GM06990 (cell line): ENCODE data around the gene NIPSNAP2.
"Not testable (repeated sequence)": the region's sequence is repeated elsewhere in the genome, so short reads cannot be mapped to it uniquely, and the experiment has no call there.

Experiments used
- DNase-seq: peaks from one replicate; pipeline ENCODE4 v3.0.0-alpha.2; 2011; ENCODE audit not compliant: insufficient read length; ENCODE audit errors: extremely low read depth
- H3K27me3 ChIP-seq: replicated peaks from 2 replicates; pipeline ENCODE4 v1.6.0; 2011; ENCODE audit warnings: low read length; ENCODE audit not compliant: control insufficient read depth, insufficient read depth
- H3K36me3 ChIP-seq: 2 replicates; pipeline ENCODE4 v1.5.1; 2011; ENCODE audit warnings: low read length; ENCODE audit not compliant: control insufficient read depth, insufficient read depth
- H3K4me3 ChIP-seq: replicated peaks from 2 replicates; pipeline ENCODE4 v1.5.1; 2011; ENCODE audit warnings: low read depth, mild to moderate bottlenecking, control low read depth, low read length
- CTCF ChIP-seq: IDR thresholded peaks from 2 replicates; pipeline ENCODE4 v1.5.1; 2011; ENCODE audit warnings: low read length, control low read depth, mild to moderate bottlenecking, inconsistent platforms; ENCODE audit not compliant: insufficient read depth, poor library complexity, severe bottlenecking

Gene NIPSNAP2

GRCh38 chr7:56009695-56010094 lies 45.3 kb downstream of the NIPSNAP2 start:
- no peaks in the 10 kb centered on the region for H3K27me3 ChIP-seq
- no peak for DNase-seq
- H3K4me3 ChIP-seq = no peak overlapping the region
- peaks cover 3% of the 10 kb centered on the region for H3K36me3 ChIP-seq
- TF ChIP-seq CTCF = no peak

GRCh38 chr7:56017015-56017414 lies 52.6 kb downstream of the NIPSNAP2 start:
- not testable (repeated sequence) for H3K4me3 ChIP-seq, DNase-seq, H3K27me3 ChIP-seq, H3K36me3 ChIP-seq

GRCh38 chr7:56019501-56019900 lies 55.1 kb downstream of the NIPSNAP2 start:
- Histone ChIP-seq H3K4me3 (no peak overlapping the region), H3K36me3 (peaks cover 6% of the 10 kb centered on the region; the same call in 1 of the 2 replicates), H3K27me3 (no peaks in the 10 kb centered on the region)
- no peak for TF ChIP-seq CTCF
- no peak for DNase-seq

- no peaks in the 10 kb centered on the region for H3K27me3 ChIP-seq
- DNase-seq = no peak
- peaks cover 9% of the 10 kb centered on the region for H3K36me3 ChIP-seq
- no peak for TF ChIP-seq CTCF
- no peak overlapping the region for H3K4me3 ChIP-seq
These were observed 59.1 kb downstream of the NIPSNAP2 start for GRCh38 chr7:56023500-56023899.

- no peak for DNase-seq
- no peak for TF ChIP-seq CTCF
- Histone ChIP-seq H3K36me3 (peaks cover 6% of the 10 kb centered on the region), H3K27me3 (no peaks in the 10 kb centered on the region), H3K4me3 (no peak overlapping the region)
These were observed 62.2 kb downstream of the NIPSNAP2 start for GRCh38 chr7:56026538-56026937.

- TF ChIP-seq CTCF = no peak
- Histone ChIP-seq H3K4me3 (no peak overlapping the region), H3K27me3 (no peaks in the 10 kb centered on the region), H3K36me3 (peaks cover 4% of the 10 kb centered on the region)
- no peak for DNase-seq
These were observed 64.7 kb downstream of the NIPSNAP2 start for GRCh38 chr7:56028942-56029630.
